ENCODE measurements around the gene SYNGAP1.
"Not testable (repeated sequence)": the region's sequence is repeated elsewhere in the genome, so short reads cannot be mapped to it uniquely, and the experiment has no call there.

The SYNGAP1 gene

GRCh38 chr6:33419580-33420490 lies at the start of gene SYNGAP1:
Gene SYNGAP1, plus strand, starts transcription at chr6:33420065. Its CDS starts 200 bp downstream, at chr6:33420265.
- peak; percentile 52 to 57 for DNase-seq

- DNase-seq: not testable (repeated sequence)
Measured at GRCh38 chr6:33371901-33372300, 48.0 kb upstream of the SYNGAP1 start.

- DNase-seq: no peak
Measured at GRCh38 chr6:33372526-33373123, 47.2 kb upstream of the SYNGAP1 start.

GRCh38 chr6:33373960-33374910 lies 45.6 kb upstream of the SYNGAP1 start:
- DNase-seq: no peak

GRCh38 chr6:33375143-33375671 lies 44.7 kb upstream of the SYNGAP1 start:
- no peak for DNase-seq

- DNase-seq: no peak
Measured at GRCh38 chr6:33377171-33377570, 42.7 kb upstream of the SYNGAP1 start.

GRCh38 chr6:33379184-33379583 lies 40.7 kb upstream of the SYNGAP1 start:
- not testable (repeated sequence) for DNase-seq

GRCh38 chr6:33380272-33380981 lies 39.4 kb upstream of the SYNGAP1 start:
- DNase-seq: no peak

GRCh38 chr6:33383427-33384185 lies 36.3 kb upstream of the SYNGAP1 start:
- no peak for DNase-seq

- DNase-seq: no peak
Measured at GRCh38 chr6:33384581-33385020, 35.3 kb upstream of the SYNGAP1 start.

- no peak for DNase-seq
Measured at GRCh38 chr6:33390173-33390572, 29.7 kb upstream of the SYNGAP1 start.

- DNase-seq: no peak
Measured at GRCh38 chr6:33390767-33391277, 29.0 kb upstream of the SYNGAP1 start.

- DNase-seq: peak; percentile 99 to 100
Measured at GRCh38 chr6:33391278-33391921, 28.5 kb upstream of the SYNGAP1 start, which contains the start of gene KIFC1. Gene KIFC1, plus strand, starts transcription at chr6:33391823. Its CDS starts 163 bp downstream, at chr6:33391986.

GRCh38 chr6:33391922-33392594 lies 27.8 kb upstream of the SYNGAP1 start:
- peak in 1 of 2 donors; percentile 12 for DNase-seq

- no peak for DNase-seq
Measured at GRCh38 chr6:33392595-33392948, 27.3 kb upstream of the SYNGAP1 start.

GRCh38 chr6:33392979-33393378 lies 26.9 kb upstream of the SYNGAP1 start:
- DNase-seq: no peak

GRCh38 chr6:33397541-33397940 lies 22.3 kb upstream of the SYNGAP1 start:
- no peak for DNase-seq

- not testable (repeated sequence) for DNase-seq
Measured at GRCh38 chr6:33398601-33399000, 21.3 kb upstream of the SYNGAP1 start.

- not testable (repeated sequence) for DNase-seq
Measured at GRCh38 chr6:33399881-33400280, 20.0 kb upstream of the SYNGAP1 start.

GRCh38 chr6:33404884-33405283 lies 15.0 kb upstream of the SYNGAP1 start:
- no peak for DNase-seq

All from CD4-positive, alpha-beta T cell treated with Interleukin-1 beta for 1 hour (primary cell).